Activated naive CD4-positive, alpha-beta T cell treated with Interleukin-2 at 50 U/mL for 16 hours (primary cell): ENCODE measurements around the gene TMEM131.
"Not testable (repeated sequence)": the region's sequence is repeated elsewhere in the genome, so short reads cannot be mapped to it uniquely, and the experiment has no call there.

Experiments used
- DNase-seq: peaks from one replicate; pipeline ENCODE4 v3.0.0-alpha.2; 2020

Gene TMEM131, protein sequence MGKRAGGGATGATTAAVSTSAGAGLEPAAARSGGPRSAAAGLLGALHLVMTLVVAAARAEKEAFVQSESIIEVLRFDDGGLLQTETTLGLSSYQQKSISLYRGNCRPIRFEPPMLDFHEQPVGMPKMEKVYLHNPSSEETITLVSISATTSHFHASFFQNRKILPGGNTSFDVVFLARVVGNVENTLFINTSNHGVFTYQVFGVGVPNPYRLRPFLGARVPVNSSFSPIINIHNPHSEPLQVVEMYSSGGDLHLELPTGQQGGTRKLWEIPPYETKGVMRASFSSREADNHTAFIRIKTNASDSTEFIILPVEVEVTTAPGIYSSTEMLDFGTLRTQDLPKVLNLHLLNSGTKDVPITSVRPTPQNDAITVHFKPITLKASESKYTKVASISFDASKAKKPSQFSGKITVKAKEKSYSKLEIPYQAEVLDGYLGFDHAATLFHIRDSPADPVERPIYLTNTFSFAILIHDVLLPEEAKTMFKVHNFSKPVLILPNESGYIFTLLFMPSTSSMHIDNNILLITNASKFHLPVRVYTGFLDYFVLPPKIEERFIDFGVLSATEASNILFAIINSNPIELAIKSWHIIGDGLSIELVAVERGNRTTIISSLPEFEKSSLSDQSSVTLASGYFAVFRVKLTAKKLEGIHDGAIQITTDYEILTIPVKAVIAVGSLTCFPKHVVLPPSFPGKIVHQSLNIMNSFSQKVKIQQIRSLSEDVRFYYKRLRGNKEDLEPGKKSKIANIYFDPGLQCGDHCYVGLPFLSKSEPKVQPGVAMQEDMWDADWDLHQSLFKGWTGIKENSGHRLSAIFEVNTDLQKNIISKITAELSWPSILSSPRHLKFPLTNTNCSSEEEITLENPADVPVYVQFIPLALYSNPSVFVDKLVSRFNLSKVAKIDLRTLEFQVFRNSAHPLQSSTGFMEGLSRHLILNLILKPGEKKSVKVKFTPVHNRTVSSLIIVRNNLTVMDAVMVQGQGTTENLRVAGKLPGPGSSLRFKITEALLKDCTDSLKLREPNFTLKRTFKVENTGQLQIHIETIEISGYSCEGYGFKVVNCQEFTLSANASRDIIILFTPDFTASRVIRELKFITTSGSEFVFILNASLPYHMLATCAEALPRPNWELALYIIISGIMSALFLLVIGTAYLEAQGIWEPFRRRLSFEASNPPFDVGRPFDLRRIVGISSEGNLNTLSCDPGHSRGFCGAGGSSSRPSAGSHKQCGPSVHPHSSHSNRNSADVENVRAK (N-terminal part only)

DNA sequence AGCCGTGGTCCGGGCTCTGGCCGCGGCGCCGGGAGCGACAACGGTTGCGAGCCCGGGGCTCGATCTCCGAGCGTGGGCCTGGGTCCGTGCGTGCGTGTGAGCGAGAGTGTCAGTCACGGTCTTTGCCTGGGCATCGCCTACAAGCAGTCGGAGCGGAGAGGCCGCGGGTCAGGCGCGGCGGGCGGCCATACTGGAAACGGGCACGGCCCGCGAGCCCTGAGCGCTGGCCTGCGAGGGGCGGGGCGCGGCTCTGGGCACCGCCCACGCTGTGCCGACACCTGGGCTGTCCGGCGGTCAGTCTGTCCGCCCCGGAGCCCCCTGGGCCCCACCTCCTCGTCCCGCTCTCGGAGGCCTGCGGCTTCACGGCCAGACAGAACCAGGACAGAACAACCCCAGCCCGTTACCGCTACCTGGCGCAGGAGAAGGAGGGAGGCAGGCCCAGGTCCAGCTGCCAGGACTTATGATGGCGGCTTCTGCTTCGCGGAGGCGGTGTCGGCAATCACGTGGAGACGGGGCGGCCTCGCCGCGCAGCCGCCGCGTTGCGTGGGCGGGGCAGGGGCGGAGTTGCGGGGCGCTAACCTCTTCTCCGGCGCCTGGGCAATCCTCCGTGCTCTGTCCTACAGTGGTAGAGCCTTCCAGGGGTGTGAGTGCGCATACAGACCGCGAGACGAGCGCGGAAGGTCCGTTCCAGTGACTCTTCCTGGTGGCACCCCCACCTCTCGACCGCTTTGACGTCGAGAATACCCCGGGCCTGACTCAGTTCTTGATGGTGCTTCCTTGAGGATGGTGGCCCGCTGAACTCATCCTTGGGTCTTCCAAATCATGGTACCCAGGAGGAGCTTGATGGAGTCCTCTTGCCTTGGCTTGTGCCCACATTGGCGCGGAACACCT, at the start of gene TMEM131:
Gene TMEM131 (minus strand): TSS at position 215 of the 891 bp plus-strand sequence. CDS start 286 bp downstream, outside the sequence.
- DNase-seq: peak; percentile 97

DNA sequence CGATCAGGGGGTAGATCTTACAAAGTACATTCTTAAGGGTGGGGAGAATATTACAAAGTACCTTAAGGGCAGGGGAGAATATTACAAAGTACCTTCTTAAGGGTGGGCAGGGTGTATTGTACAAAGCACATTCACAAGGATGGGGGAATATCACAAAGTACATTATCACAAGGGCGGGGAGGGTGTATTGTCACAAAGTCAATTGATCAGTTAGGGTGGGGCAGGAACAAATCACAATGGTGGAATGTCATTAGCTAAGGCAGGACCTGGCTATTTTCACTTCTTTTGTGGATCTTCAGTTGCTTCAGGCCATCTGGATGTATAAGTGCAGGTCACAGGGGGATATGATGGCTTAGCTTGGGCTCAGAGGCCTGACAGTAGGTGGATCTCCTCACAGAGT, 49.0 kb upstream of the TMEM131 start:
- DNase-seq: not testable (repeated sequence)

DNA sequence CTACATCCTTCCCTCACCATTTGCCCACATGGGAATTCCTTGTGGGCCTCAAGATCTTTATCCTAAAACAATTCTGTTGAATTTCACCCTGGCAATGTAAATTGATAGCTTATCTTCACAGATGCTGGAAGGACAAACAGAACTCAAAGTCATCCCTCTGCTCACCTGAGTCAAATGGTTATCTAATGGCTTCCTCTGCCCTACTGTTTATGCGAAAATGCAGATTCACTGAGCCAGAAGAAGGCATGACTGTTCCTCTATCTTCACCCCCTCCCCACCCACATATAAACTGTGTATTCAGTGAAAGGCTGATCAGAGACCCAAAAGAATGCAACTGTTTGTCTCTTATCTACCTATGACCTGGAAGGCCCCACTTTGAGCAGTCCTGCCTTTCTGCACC, 47.4 kb upstream of the TMEM131 start:
- no peak for DNase-seq

DNA sequence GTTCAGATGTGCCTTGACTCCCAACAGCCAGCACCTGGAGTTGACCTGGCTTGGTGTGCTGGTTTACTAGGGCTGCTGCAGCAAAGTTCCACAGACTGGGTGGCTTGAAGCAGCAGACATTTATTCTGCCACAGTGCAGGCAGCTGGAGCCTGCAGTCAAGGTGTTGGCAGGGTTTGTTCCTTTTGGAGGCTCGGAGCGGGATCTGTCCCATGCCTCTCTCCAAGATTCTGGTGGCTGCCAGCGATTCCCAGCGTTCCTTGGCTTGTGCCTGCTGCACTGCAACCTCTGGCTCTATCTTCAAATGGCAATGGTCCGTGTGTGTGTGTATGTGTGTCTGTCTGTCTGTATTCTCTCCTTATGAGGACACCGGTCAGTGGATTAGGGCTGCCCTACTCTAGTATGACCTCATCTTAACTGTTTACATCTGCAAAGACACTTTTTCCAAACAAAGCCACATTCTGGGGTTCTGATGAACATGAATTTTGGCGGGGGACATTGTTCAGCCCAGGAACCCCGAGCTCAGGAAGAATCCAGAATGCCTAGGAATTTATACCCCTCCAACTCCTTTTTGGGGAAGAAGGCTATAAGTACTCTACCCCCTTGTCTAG, 44.7 kb upstream of the TMEM131 start:
- DNase-seq: no peak

DNA sequence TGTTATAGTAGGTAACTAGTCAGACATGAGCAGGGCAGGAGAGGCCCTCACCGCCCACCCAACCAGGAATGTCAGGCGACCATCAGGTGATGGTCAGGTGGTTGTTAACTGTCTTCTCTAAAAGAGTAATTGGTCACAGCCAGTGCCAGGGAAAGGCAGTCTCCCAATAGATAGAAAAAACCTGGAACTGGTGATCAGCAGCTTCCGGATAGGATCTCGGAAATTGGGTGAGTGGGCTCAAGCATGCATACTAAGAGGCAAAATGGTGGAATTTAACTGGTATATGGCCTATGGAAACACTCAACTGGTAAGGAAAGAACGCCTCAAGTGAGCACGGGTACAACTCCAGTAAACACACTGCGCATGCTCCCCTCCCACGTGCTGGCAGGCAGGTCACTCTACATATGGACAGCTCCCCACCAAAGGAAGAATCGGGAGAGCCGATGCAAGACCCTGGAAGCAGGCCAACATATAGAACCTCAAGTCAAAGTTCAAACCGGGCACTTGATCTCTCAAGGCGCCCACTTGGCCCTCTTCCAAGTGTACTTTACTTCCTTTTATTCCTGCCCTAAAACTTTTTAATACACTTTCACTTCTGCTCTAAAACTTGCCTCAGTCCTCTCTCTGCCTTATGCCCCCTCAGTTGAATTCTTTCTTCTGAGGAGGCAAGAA, 43.5 kb upstream of the TMEM131 start:
- DNase-seq: no peak

DNA sequence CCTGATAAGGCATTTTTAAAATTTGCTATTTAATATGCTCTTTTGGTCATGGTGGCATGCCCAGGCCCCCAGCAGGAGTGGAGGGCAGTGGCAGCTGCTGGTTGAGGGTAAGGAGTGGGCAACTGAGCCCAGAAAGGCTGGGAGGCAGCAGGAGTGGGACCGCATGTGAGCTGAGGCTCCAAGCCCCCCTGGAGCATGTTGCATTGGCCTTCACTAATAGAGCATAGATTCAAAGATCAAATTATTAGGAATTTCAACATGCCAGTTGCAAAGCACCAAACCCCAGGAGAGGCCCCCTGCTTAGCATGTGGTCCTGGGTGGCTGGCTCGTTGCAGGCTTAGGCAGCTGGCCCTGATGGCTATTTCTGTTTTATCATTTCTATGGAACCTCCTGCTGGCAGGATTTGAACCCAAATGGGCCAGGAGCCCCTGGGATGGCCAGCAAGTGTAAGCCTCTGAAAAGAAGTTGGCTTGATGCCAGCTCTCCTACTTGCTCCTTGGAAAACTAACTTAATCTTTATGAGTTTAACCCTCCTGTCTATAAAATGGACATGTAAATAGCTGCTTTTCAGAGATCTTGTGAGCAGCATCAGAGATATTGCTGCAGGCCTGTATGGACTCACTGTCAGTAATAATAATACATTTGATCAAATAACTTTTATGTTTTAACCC, 42.1 kb upstream of the TMEM131 start:
- no peak for DNase-seq

DNA sequence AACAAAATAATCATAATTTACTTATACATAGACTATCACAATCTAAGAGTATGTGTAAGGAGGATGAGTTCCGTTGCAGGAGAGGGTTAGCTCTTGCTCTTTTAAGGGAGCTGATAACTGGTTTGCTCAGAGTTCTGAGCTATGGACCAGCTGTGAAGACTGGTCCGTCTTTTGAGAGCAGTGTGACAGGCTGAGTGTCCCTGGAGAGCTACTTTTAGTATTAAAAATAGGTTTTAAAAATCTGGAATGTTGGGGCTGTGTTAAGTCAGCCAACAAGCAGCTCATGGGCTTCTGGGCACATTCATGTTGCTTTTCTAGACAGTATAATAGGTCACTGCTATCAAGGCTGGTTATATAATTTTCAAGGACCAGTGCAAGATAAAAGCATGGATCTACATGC, 41.5 kb upstream of the TMEM131 start:
- DNase-seq: no peak

DNA sequence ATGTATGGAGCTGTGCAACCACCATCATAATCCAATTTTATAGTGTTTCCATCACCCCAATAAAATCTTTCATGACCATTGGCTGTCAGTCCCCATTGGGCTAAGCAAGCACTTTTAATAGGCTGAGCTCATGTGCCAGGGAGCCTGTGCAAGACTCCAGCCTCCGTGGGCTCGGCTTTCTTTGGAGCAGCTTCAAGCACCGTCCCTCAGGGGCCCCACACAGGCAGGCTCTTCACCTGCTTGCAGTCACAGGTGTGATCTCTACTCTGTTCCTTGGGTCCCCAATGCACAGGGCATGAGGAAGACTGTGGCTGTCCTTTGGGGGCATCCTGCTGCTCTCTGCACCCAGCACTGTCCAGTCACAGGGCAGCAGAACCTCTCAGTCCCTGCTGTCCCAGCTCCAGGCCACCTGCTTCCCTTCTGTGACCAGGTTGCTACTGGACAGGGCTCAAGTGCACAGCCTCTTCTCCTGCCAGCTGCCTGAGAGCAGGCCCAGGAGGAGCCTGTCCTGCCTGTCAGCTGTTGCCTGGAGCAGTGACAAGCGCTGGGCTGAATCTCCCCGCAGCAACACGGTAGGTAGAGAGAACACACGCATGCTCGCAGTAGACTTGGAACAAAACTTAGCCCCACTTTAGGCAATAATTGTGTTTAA, 40.7 kb upstream of the TMEM131 start:
- DNase-seq: no peak

DNA sequence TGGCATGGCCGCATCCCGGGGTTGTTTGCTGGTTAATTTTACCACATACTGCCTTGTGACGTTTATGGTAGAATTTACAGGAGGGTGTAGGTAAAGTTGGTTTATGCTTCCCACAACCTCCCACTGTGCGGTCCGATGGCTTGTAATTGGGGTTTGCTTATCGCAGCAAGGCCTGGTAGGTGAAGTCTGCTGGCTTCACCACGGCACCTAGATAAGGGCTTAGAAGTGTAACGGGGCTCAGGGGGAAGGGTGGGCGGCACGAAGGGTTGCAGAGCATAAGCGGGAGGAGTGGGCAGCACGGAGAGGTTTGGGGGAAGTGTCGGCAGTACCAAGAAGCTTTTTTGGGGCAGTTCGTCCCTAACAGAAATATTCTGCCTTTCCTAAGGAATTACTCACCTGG, 39.0 kb upstream of the TMEM131 start:
- no peak for DNase-seq

DNA sequence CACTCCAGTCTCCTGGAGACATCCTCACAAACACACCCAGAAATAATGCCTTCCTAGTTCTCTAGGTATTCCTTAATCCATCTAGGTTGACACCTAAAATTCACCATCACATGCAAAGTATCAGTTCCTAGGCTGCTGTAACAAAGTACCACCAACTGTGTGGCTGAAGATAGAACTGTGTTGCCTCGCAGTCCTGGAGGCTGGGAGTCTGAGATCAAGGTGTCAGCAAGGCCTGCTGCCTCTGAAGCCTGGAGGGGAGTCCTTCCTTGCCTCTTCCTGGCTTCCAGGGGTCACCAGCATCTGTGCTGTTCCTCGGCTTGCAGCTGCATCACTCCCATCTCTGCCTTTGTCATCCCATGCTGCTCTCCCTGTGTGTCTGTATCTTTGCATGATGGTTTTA, 36.3 kb upstream of the TMEM131 start:
- no peak for DNase-seq

DNA sequence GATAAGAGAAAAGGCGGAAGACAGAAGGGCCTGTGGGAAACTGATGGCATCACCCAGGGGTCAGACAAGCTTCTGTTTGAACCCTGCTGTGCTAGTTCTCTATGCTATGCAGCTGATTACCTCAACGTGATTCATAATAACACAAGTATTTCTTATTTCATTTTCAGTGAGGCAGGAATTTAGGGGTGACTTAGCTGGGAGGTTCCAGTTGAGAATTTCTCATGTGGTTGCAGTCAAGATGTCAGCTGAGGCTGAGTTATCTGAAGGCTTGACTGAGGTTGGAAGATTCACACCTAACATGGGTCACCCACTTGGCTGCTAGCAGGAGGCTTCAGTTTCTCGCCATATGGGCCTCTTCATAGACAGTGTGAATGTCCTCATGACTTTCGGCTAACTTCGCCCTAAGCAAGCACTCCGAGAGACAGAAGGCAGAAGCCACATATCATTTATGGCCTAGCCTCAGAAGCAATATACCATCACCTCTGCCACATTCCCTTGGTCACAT, 34.0 kb upstream of the TMEM131 start:
- DNase-seq: no peak

DNA sequence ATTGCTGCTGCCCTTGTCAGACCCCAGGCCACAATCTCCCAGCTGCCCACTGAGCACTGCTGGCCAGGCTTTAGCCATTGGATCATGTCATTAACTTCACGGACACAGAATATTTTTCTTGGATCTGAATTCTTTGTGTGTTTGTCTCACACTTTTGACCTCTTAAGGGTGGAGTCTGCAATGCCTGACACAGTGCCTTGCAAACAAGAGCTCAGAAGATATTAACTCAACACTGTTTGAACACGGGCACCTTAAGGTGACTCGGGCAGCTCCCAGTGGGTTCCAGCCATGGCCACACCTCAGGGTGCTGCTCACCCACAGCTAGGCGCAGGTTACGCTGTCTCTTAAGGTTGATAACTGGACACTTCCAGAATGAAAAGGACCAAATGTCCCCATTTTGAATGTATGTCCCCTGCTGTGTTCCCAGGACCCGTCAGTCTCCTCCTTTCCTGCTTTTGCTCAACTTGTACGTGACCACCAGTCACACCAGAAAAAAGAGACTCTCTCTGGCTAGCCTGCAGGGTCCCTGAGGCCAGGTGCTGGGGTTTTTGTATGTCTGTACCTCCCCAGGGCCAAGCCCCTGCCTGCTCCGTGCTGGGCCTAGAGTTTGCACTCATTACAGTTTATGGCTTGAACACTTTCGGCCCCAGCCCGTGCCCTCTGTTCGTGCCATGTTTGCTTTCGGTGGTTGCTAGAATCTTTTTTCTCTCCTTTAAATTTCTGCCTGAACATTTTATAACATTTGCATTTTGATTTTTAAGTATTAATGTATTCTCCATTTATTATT, 33.4 kb upstream of the TMEM131 start:
- DNase-seq: no peak

DNA sequence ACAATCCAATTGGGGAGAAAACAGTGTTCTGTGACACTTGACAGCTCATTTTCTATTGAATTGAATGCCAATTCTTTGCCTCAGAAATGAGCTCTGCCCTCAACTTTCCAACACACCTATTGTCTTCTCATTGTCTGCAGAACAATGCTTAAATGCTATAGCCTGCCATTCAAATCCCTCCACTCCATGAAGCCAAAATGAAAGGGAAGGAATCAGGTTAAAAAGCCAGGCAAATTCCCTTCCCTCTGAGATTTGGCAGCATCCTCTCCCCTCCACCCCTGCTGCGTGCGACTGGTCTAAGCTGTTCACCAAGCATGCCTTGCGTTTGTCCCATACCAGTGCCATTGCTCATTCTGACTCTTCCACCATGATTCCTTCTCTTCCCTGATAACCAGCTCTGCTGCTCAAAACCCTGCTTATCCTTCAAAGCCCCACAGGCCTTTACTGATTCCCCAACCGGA, 32.4 kb upstream of the TMEM131 start:
- DNase-seq: no peak

DNA sequence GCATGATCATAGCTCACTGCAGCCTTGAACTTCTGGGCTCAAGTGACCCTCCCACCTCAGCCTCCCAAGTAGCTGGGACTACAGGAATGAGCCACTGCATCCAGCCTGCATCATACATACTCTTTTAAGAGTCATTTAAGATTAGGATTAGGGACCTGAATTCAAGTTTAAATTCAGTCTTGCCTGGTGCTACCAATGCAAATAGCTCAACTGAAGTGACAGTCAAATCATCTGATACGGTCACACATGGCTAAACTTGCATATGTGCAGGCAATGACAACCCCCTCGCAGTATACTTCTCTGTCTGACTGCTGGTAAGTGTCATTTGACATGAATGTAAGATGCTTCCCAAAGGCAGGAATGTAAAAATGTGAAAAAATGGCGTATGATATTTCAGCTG, 31.8 kb upstream of the TMEM131 start:
- no peak for DNase-seq

DNA sequence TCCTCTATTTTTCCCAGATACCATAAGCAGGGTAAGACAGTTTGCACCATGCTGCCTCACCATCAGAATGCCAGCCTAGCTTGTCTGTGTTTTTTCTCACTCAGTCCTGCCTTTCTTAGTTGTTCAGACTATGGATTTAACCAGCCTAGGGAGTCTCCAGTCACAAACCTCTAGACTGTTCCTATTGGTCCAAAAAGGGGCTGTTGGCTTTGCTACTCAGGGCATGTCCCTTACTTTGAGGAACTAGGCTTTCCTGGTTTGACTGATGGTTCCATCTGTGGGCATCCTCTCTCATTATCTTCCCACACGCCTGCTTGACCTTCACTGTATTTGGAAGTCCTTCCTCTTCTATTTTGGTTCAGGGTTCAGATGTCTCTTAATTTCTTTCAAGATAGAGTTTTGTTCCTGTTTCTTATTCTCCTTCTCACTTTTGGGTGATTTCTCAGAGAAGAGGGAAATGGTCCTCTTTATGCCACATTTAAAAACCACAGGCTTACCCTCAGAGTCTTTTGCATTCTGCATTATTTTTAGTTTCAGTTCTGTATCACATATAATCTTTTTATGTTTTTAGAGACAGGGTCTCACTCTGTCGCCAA, 31.3 kb upstream of the TMEM131 start:
- no peak for DNase-seq

DNA sequence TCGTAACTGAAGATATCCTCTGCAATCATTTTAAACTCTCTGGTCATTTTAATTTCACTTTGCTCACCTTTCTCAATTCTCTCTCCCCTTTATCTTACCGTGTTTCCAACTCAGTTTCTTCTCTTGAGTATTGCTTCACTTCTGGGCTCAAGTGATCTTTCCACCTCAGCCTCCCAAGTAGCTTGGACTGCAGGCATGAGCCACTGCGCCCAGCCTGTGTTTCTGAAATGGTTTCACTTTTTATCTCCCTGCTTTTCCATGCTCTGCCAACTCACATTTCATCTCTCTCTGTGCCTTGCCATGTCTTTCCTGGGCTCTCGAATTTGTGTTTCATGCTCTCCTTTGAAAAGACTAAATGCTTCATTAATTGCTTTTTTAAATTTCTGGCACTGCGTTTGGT, 30.5 kb upstream of the TMEM131 start:
- DNase-seq: no peak

DNA sequence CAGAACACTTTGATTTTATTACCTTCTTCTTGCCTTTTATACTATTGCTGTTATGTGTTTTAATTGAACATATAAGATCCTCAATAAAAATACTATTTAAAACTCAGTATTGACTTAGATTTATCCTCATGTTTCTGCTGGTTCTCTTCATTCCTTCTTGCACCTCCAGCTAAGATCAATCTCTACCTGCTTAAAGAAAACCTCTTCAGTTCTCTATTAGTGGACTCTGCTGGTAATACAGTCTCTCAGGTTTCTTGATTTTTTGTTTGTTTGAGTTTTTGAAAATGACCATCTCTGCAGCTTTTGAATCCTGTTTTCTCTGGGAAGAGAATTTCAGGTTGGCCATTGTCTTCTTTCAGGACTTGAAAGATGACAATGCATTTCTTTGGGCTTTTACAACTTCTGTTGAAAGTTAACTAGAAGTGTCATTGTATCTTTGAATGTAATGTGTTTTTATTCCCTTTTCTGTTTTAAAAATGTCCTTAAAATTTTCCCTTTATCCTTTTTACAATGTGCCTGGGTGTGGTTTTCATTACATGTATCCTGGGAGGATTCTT, 29.8 kb upstream of the TMEM131 start:
- no peak for DNase-seq

DNA sequence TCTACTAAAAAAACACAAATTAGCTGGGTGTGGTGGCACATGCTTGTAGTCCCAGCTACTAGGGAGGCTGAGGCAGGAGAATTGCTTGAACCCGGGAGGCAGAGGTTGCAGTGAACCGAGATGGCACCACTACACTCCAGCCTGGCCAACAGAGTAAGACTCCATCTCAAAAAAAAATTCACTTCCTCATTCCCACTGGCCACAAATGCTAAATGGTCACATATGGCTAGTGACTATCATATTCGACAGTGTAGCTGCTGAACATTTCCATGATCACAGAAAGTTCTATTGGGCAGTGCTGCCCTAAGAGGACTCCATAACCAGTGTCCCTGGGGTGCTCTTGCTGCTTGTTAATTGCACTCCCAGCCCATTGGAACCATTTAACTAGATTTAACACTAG, 26.3 kb upstream of the TMEM131 start:
- DNase-seq: not testable (repeated sequence)
